ENCODE measurements around the gene GPR158.

GPR158 gene

DNA sequence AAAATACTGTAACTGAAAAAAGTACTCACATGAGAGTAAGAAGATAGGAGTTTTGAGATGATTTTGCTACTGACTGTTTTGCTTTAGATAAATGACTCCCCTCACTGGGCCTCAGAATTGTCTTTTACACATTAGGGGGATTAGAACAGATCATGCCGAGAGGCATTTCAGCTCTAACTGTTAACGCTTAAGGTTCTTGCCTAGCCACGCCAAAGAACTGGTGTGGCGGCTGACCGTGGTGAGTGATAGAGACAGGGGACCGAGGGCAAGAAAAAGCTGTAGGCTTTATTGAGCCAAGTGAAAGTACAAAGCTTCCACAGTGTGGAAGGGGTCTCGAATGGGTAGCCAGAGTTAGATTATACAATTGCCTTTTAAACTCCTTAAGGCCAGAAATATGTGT, 390.8 kb downstream of the GPR158 start:
- Histone ChIP-seq H3K79me2 (ENCODE audit: insufficient read depth, low read length) (no peaks in the 10 kb centered on the region), H3K4me2 (ENCODE audit: insufficient read depth, low read length) (no peak overlapping the region), H3K36me3 (ENCODE audit: insufficient read depth, low read length) (no peaks in the 10 kb centered on the region), H4K20me1 (ENCODE audit: insufficient read depth, low read length) (no peaks in the 10 kb centered on the region), H3K27me3 (ENCODE audit: insufficient read depth, low read length, poor library complexity) (no peaks in the 10 kb centered on the region), H3K27ac (ENCODE audit: low read length) (no peak overlapping the region), H3K9me3 (ENCODE audit: insufficient read depth, low read length, severe bottlenecking) (no peaks in the 10 kb centered on the region), H3K9ac (ENCODE audit: low read depth, low read length) (no peak overlapping the region), H3K4me1 (ENCODE audit: insufficient read depth, low read length) (no peaks in the 10 kb centered on the region), H3K4me3 (ENCODE audit: low read depth in 1 of 2, low read length in 2 of 2) (no peak overlapping the region), H2AFZ (ENCODE audit: low read depth, low read length) (no peak overlapping the region)
- no peak for TF ChIP-seq EZH2 (IDR thresholded peaks at IDR 0.05; ENCODE audit: borderline replicate concordance, low read depth, low read length, severe bottlenecking)
- TF ChIP-seq, protein P1, sequence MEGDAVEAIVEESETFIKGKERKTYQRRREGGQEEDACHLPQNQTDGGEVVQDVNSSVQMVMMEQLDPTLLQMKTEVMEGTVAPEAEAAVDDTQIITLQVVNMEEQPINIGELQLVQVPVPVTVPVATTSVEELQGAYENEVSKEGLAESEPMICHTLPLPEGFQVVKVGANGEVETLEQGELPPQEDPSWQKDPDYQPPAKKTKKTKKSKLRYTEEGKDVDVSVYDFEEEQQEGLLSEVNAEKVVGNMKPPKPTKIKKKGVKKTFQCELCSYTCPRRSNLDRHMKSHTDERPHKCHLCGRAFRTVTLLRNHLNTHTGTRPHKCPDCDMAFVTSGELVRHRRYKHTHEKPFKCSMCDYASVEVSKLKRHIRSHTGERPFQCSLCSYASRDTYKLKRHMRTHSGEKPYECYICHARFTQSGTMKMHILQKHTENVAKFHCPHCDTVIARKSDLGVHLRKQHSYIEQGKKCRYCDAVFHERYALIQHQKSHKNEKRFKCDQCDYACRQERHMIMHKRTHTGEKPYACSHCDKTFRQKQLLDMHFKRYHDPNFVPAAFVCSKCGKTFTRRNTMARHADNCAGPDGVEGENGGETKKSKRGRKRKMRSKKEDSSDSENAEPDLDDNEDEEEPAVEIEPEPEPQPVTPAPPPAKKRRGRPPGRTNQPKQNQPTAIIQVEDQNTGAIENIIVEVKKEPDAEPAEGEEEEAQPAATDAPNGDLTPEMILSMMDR (IDR thresholded peaks at IDR 0.05; ENCODE audit: borderline replicate concordance, extremely low read depth, low read length, poor library complexity, severe bottlenecking), result no peak
- no peak for DNase-seq
- no peak for ATAC-seq (ENCODE audit: insufficient read depth, low read depth)

DNA sequence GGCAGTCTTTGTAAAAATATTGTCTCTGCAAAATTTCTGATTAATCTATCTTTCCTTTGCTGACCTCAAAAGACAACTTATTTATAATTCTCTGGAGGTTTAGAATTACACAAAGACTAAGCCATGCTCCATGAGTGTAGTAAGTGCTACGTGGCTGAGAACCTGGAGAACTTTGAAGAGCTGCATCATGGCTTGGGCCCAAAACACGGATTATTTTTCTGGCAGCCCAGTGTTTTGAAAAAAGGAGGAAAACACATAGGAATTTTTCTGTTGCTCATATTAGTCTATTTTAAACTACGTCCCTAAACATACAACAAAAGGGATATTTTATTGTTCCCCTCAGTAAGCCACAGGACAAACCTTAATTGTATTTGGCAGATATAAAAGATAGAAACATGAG, 398.5 kb downstream of the GPR158 start:
- no peaks in the 10 kb centered on the region for H3K36me3 ChIP-seq (ENCODE audit: insufficient read depth, low read length)
- no peaks in the 10 kb centered on the region for H4K20me1 ChIP-seq (ENCODE audit: insufficient read depth, low read length)
- H3K9me3 ChIP-seq (ENCODE audit: insufficient read depth, low read length, severe bottlenecking), result no peaks in the 10 kb centered on the region
- no peak overlapping the region for H2AFZ ChIP-seq (ENCODE audit: low read depth, low read length)
- DNase-seq (no peak), ATAC-seq (ENCODE audit: insufficient read depth, low read depth) (no peak)
- TF ChIP-seq EZH2 (IDR thresholded peaks at IDR 0.05; ENCODE audit: borderline replicate concordance, low read depth, low read length, severe bottlenecking), result no peak
- TF ChIP-seq, protein P1 (IDR thresholded peaks at IDR 0.05; ENCODE audit: borderline replicate concordance, extremely low read depth, low read length, poor library complexity, severe bottlenecking), result no peak
- H3K4me2 ChIP-seq (ENCODE audit: insufficient read depth, low read length), result no peak overlapping the region
- no peaks in the 10 kb centered on the region for H3K79me2 ChIP-seq (ENCODE audit: insufficient read depth, low read length)
- no peak overlapping the region for H3K9ac ChIP-seq (ENCODE audit: low read depth, low read length)
- no peak overlapping the region for H3K27ac ChIP-seq (ENCODE audit: low read length)
- no peaks in the 10 kb centered on the region for H3K27me3 ChIP-seq (ENCODE audit: insufficient read depth, low read length, poor library complexity)
- H3K4me3 ChIP-seq (ENCODE audit: low read depth in 1 of 2, low read length in 2 of 2), result no peak overlapping the region
- H3K4me1 ChIP-seq (ENCODE audit: insufficient read depth, low read length), result no peaks in the 10 kb centered on the region

DNA sequence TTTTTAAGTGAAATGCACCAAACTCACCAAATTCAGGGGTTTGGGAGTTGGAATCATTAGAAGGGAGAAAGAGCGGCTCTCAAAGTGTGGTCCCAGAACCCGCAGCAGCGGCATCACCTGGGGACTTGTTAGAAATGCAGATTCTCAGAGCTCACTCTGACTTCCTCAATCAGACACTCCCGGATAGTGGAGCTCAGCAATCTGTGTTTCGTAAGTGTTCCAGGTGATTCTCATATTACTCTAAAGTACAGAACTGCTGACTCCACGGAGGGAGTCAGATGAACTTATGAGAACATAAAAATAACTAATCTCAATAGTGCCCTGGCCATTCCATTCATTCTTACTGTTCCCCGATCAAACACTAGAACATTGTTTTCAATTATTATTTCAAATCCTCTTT, 400.5 kb downstream of the GPR158 start:
- DNase-seq (no peak), ATAC-seq (ENCODE audit: insufficient read depth, low read depth) (no peak)
- H3K4me1 ChIP-seq (ENCODE audit: insufficient read depth, low read length), result no peaks in the 10 kb centered on the region
- H4K20me1 ChIP-seq (ENCODE audit: insufficient read depth, low read length), result no peaks in the 10 kb centered on the region
- H3K9me3 ChIP-seq (ENCODE audit: insufficient read depth, low read length, severe bottlenecking), result no peaks in the 10 kb centered on the region
- H3K36me3 ChIP-seq (ENCODE audit: insufficient read depth, low read length), result no peaks in the 10 kb centered on the region
- H3K9ac ChIP-seq (ENCODE audit: low read depth, low read length), result no peak overlapping the region
- no peaks in the 10 kb centered on the region for H3K27me3 ChIP-seq (ENCODE audit: insufficient read depth, low read length, poor library complexity)
- H3K4me3 ChIP-seq (ENCODE audit: low read depth in 1 of 2, low read length in 2 of 2), result no peak overlapping the region
- H3K79me2 ChIP-seq (ENCODE audit: insufficient read depth, low read length), result no peaks in the 10 kb centered on the region
- H3K4me2 ChIP-seq (ENCODE audit: insufficient read depth, low read length), result no peak overlapping the region
- no peak overlapping the region for H2AFZ ChIP-seq (ENCODE audit: low read depth, low read length)
- no peak for TF ChIP-seq EZH2 (IDR thresholded peaks at IDR 0.05; ENCODE audit: borderline replicate concordance, low read depth, low read length, severe bottlenecking)
- TF ChIP-seq, protein P1 (IDR thresholded peaks at IDR 0.05; ENCODE audit: borderline replicate concordance, extremely low read depth, low read length, poor library complexity, severe bottlenecking), result no peak
- no peak overlapping the region for H3K27ac ChIP-seq (ENCODE audit: low read length)

DNA sequence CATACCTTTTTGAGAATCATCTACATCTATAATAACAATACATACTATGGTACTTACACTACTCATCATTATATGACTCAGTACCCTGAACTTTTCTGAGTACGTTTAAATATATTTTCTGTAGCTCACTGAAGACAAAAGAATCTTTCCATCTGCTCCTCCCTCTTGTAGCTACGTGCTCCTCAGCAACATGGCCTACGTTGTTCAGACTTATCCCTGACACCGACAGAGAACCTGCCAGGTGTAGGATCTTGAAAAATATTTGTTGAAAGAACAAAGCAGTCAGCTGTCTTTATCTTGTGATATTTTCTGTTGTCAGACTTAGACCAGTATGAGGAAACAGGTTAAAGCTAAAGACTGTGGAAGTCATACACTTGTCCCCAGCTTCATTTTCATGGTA, 403.3 kb downstream of the GPR158 start:
- no peak overlapping the region for H3K4me2 ChIP-seq (ENCODE audit: insufficient read depth, low read length)
- no peaks in the 10 kb centered on the region for H3K27me3 ChIP-seq (ENCODE audit: insufficient read depth, low read length, poor library complexity)
- H3K36me3 ChIP-seq (ENCODE audit: insufficient read depth, low read length), result no peaks in the 10 kb centered on the region
- H3K4me1 ChIP-seq (ENCODE audit: insufficient read depth, low read length), result no peaks in the 10 kb centered on the region
- H3K79me2 ChIP-seq (ENCODE audit: insufficient read depth, low read length), result no peaks in the 10 kb centered on the region
- no peak overlapping the region for H2AFZ ChIP-seq (ENCODE audit: low read depth, low read length)
- H3K9ac ChIP-seq (ENCODE audit: low read depth, low read length), result no peak overlapping the region
- H3K4me3 ChIP-seq (ENCODE audit: low read depth in 1 of 2, low read length in 2 of 2), result no peak overlapping the region
- no peaks in the 10 kb centered on the region for H4K20me1 ChIP-seq (ENCODE audit: insufficient read depth, low read length)
- H3K27ac ChIP-seq (ENCODE audit: low read length), result no peak overlapping the region
- ATAC-seq (ENCODE audit: insufficient read depth, low read depth) (no peak), DNase-seq (no peak)
- no peaks in the 10 kb centered on the region for H3K9me3 ChIP-seq (ENCODE audit: insufficient read depth, low read length, severe bottlenecking)
- TF ChIP-seq, protein P1 (IDR thresholded peaks at IDR 0.05; ENCODE audit: borderline replicate concordance, extremely low read depth, low read length, poor library complexity, severe bottlenecking), result no peak
- TF ChIP-seq EZH2 (IDR thresholded peaks at IDR 0.05; ENCODE audit: borderline replicate concordance, low read depth, low read length, severe bottlenecking), result no peak
